ENCODE data around the gene MEIS3.

- TF ChIP-seq CTCF (IDR thresholded peaks at IDR 0.05; ENCODE audit: low read length) (no peak), EZH2 (IDR thresholded peaks at IDR 0.05; ENCODE audit: borderline replicate concordance, low read length) (no peak)
Observed at GRCh38 chr19:47406711-47407416, 12.5 kb downstream of the MEIS3 start.

All from OCI-LY1 (cell line).